SW 1271 (cell line): ENCODE measurements around the gene ING1.
"Not testable (repeated sequence)": the region's sequence is repeated elsewhere in the genome, so short reads cannot be mapped to it uniquely, and the experiment has no call there.

Experiments used
- DNase-seq, 2 experiments: peaks; one replicate each; lab custom pipeline; 2025; lab: John Stamatoyannopoulos, UW

Gene ING1

DNA sequence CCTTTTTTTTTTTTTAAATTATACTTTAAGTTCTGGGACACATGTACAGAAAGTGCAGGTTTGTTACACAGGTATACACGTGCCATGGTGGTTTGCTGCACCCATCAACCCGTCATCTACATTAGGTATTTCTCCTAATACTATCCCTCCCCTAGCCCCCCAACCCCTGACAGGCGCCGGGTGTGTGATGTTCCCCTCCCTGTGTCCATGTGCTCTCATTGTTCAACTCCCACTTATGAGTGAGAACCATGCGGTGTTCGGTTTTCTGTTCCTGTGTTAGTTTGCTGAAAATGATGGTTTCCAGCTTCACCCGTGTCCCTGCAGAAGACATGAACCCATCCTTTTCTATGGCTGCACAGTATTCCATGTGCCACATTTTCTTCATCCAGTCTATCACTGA lies 17.7 kb upstream of the ING1 start:
- DNase-seq = not testable (repeated sequence)

DNA sequence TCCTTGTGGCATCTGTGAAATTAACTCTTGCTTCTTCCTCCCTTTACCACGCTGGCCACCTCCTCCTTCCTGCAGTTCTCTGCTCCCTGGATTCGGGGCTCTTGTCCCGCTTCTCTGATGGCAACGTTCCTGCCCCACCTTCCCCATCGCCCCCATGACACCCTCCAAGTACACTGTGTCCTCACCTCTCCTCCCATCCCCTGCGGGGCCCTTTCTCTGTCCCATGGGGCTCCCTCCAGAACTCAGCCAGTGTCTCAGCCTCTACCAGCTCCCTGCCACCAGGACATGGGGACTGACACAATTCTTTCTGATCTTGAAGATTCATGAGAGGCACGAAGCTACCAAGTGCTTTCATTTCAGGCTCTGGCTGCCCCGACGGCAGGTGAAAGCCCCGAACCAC lies 16.7 kb upstream of the ING1 start:
- DNase-seq = no peak

DNA sequence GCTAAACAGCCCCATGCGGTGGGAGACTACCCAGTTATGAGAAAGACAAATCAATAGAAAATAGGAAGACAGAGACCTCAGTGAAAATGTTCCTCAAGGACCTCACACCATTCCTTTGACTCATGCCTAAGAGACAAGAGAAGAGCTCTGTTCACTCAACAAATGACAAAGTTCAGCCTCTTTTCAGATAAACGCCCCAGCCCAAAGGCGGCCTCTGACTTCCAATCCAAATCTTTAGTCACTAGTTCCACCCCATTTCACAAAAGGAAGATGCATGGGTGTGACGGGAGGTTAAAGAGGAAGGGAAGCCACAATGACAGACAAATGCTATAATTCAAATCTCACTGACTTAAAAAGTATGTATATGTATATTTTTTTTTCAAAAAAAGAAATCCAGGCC lies 15.7 kb upstream of the ING1 start:
- no peak for DNase-seq

DNA sequence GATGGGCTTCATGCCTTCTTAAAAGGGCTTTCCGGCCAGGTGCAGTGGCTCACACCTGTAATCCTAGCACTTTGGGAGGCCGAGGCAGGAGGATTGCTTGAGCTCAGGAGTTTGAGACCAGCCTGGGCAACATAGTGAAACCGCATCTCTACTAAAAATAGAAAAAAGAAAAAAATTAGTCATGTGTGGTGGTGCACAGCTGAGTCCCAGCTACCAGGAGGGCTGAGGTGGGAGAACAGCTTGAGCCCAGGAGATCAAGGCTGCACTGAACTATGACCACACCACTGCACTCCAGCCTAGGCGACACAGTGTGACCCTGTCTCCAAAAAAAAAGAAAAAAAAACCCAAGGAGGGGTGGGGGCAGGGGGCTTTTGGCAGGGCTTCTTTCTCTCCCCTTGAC lies 14.8 kb upstream of the ING1 start:
- no peak for DNase-seq

DNA sequence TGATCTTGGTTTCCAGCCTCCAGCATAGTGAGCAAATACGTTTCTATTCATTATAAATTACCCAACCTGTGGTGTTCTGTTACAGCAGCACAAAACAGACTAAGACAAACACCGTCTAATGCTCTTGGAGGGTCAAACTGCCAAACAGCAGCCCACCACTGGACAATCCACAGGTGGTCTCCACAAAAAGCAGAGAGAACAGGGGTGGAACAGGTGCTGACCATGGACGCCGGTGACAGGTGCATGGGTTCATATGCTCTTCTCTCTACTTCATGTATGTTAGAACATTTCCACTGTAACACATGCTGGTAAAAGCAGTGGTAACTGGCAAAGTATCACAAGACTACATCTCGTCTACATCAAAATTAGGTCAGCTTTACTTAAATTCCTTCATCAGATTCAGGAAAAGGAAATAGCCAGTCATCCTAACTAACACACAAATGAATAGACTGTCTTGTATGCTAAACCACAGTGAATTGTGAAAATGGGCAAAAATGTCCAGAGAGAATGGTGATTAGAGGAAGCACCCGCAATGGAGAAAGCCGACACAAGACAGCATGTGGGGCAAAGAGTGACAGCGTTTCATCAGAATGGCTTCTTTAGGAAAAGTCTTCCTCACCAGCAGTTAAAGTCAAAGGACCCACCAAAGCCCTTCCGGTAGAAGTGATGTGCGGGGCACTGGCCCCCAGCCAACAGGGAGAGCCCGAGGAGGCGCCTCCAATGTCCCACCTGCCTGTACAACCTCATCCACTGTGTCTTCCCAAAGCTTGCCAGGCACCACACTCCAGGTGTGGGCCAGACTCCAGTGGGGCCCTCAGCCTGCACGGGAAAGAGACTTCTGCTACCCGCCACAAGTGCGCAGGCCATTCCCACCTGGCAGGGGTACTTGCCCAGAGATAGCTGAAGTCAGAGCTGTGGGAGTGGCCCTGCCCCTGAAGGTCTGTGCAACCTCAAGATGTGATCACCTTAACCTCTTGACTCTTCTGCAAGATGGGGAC lies 14.1 kb upstream of the ING1 start:
- no peak for DNase-seq

DNA sequence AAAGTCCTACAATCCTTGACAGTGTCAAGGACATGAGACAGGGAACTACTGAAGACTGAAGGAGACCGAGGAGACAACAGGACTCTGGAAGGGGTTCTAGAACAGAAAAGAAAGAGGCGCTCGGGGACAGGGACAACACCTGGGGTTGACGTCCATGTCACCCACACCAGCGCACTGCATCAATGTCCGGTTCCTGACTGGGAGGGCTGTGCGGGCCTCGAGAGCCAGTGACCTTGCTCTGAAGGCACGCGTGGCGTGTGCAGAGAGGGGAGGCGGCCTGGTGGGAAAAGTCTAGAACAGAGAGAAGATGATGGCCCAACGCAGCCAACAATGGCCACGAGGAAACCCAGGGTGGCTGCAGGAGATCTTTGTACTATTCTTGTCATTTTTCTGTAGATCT lies 13.3 kb upstream of the ING1 start:
- DNase-seq = no peak

DNA sequence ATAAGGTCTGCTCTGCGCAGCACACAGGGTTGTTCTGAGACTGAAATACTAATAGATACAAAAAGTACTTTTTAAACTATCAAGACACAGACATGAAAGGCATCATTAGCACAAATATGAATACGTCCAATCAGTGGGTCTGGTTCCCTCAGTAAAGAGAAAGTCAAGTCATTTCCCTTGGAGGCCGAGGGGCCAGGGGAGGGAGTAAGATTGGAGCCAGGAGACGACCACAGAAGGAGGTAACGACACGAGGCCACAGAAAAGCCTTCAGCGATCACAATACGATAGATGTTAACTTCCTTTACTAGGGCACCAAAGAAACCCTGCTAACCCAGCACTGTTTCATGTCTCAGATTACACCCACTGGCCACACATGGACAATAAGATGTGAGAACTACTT lies 12.9 kb upstream of the ING1 start:
- no peak for DNase-seq

DNA sequence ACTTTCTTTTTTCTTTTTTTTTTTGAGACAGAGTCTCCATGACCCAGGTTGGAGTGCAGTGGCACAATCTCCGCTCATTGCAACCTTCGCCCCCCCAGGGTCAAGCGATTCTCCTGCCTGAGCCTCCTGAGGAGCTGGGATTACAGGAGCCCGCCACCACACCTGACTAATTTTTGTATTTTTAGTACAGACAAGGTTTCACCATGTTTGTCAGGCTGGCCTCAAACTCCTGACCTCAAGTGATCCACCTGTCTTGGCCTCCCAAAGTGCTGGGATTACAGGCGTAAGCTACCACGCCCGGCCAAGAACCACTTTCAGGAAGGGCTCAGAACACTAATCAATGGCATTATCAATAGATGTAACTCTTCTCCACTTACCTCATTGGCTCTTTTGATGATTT lies 12.4 kb upstream of the ING1 start:
- not testable (repeated sequence) for DNase-seq

DNA sequence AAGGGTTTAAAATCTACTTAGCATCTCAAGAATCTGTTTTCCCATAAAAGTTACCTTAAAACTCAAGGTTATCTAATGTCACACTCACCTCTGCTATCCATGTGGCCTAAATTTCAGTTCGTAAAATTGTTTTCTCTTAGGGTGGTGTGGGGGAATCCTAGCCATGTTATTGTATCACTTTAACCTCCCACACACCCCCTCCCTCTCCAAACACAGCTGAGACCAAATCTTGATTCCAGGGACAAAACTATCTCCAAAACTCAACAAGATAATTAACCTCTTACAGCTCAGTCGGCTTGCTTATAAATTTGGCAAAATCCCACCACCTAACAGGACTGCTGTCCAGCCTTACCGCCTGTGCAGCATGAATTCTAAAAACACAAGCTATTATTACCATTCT lies 11.4 kb upstream of the ING1 start:
- DNase-seq = no peak

DNA sequence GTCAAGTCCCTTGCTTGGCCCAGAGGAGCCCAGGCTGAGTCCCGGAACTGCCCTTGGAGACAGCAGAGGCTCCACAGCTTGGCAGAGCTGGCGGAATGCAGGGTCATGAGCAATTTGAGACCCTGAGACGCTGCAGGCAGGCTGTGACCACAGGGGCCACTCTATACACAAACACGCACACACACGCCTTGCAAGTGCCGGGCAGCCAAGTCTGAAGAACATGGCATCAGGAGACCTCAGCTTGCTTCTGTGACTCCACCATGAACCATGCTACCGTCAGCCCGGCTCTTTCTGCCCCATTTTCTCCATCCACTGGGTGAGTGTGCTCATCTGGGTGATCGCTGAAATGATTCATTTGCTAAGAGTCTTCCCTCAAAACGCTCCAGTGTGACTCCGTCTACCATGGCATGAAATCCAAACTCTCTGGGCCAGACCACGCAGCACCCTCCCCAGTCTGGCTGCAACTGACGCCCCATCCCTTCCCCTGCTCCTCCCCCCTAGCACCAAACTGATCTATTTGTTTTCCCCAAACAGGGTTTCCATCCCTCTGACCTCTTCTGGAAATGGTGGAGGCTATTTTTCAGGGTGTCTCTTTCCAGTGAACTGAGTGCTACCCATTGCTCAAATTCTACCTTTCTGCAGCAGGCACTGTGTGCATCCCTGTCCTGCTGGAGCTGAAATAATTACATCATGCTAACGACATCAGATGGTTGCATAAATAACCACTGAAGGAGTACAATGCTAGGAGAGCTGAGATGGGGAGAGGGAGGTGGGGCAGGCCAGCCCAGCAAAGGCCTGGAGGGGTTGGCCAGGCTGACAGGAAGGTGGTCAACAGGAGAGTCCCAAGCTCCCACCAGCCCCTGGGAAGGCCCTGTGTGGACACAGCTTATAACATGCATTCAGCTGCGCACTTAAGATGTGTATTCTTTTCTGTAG lies 10.6 kb upstream of the ING1 start:
- DNase-seq = no peak

DNA sequence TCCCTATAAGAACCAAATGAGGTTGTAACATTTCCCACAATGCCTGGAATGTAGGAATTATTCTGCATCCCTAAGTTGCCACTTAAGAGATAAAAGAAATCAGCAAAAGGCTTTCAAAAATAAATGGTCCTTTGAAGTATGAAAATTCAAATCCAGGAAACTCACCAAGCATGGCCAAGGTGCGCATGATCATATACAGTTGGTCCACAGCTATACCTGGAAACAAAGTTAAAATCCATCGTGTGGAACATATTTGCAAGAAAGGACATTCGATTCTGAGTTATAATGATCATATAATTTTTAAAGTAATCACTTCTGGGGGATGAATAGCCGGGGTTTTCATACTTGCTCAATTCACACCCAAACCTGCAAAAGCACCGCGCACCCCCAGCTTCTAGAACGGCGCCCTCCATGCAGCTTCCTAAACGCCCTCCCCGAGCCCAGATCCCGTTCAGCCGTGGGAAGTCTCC lies 8.1 kb upstream of the ING1 start:
- DNase-seq = no peak

DNA sequence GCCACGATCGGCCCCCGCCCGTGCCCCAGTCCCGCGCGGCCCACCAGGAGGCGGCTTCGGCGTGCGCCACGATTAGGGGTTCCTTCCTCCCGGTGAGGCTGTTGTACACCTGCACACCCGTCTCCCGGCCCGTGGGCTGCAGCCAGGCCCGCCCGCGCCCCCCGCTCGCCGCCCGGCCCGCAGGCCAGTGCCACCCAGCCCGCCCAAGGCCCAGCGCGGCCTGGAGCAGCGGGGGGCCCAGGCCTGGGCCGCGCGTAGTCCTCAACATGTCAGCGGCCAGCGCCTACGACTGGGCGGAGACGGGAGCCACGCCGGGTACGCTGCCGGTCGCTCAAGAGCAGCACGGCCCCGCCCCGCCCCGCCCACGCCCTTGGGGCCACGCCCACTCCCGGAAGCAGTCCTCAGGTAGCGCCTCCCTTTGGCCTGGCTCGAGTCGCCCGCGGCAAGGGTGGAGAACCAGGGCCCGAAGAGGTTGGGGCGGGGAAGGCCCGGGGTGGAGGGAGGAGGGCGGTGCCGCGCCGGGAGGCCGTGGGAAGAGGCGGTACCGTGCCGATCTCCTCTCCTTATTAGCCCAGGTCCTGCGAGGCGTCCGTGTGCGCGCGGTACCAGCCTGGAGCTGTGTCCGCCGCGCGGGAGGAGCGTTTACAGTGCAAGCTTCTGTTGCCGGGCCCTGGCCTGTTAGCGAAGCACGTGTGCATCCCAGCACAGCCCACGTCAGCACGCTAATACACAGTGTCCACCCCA lies 7.5 kb upstream of the ING1 start, which contains the start of gene CARS2:
TSS of gene CARS2 (minus strand) at position 291 of the 744 bp plus-strand sequence. CDS start at position 268, 23 bp downstream.
- peak; percentile 40 to 69 for DNase-seq

DNA sequence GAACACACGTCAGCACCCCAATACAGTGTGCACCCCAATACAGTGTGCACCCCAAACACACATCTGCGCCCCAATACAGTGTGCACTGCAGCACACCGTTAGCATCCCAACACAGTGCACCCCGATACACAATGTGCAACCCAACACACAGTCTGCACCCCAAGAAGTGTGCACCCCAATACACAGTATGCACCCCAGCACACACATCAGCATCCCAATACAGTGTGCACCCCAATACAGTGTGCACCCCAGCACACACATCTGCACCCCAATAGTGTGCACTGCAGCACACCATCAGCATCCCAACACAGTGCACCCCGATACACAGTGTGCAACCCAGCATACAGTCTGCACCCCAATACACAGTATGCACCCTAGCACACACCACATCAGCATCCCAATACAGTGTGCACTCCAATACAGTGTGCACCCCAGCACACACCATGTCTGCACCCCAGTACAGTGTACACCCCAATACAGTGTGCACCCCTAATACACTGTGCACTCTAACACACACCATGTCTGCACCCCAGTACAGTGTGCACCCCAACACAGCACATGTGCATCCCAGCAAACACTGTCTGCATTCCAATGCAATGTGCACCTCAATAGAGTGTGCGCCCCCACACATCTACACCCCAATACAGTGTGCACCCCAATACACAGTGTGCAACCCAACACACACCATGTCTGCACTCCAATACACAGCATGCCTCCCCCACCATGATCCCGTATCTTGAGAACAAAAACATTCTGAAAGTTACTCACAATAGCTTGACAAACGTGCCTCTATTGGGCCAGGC lies 6.7 kb upstream of the ING1 start:
- no peak for DNase-seq

DNA sequence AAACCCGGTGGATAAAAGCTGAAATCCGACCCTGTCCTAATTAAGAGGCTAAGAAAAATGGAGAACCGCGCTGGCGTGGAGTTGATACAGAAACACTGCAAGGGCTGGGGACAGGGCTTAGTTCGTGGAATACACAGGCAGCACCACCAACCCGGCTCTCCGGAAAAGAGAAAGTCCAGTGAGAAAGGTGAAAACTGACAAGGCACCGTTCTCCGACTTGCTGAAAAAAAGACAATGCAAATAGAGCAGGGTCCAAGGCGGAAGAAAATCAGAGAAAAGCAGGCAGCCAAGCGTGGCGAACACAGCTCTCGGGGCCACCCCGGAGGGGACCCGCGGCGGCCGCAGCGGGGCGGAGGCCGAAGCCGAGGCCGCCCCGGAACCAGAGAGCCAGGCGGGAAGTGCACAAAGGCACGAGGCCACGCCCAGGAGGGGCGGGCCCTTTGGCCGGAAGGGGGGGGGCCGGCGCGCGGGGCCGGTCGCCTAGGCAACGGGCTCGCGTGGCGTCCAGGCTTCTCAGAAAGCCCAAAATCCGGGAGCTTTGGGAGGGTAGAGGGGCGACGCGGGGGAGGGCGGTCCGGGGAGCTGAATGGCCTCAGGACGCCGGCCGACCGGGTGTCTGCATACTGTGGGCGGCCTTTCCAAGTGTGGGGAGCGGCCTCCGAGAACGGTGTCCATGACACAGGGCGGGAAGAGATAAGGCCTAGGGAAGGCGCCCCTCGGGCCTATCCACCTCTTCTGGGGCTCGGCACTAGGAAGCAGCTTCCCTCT lies 1.2 kb upstream of the ING1 start:
- peak in 1 of 2 experiments; percentile 29 for DNase-seq

DNA sequence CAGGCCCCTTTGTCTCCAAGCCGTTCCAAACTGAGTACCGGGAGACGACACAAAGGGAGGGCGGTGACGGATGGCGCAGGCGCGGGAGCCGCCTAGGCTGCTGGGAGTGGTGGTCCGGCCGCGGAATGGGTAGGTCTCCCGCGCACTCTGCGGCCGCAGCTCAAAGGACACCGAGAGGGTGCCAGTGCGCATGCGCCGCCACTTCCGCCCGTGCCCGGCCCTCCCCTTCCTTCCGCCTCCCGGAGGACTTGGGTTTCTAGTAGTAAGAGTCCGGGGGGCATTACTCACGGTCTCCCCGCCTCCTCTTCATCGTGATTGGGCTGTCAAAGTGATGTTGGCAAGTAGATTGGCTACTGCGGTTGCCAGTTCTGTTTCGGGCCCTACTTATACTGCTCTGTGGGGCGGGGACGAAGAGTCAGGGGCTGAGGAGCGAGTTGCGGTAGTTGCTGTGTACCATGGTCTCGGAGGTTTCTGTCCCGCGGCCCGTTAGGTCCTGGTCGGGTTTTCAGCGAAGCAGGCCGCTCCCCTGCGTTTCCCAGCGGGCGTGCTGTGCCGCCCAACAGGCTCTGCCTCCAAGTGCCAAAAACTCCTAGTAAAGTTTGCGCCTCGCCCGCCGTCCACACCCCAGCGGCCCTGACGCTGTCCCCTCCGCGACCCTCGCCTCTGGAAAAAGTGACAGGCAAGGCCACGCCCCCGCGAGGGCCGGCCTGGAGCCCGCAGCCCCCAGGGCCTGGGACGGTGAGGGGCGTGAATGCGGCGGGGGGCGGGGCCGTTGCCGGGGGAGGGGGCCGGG lies 455 bp upstream of the ING1 start:
- peak; percentile 66 to 83 for DNase-seq

DNA sequence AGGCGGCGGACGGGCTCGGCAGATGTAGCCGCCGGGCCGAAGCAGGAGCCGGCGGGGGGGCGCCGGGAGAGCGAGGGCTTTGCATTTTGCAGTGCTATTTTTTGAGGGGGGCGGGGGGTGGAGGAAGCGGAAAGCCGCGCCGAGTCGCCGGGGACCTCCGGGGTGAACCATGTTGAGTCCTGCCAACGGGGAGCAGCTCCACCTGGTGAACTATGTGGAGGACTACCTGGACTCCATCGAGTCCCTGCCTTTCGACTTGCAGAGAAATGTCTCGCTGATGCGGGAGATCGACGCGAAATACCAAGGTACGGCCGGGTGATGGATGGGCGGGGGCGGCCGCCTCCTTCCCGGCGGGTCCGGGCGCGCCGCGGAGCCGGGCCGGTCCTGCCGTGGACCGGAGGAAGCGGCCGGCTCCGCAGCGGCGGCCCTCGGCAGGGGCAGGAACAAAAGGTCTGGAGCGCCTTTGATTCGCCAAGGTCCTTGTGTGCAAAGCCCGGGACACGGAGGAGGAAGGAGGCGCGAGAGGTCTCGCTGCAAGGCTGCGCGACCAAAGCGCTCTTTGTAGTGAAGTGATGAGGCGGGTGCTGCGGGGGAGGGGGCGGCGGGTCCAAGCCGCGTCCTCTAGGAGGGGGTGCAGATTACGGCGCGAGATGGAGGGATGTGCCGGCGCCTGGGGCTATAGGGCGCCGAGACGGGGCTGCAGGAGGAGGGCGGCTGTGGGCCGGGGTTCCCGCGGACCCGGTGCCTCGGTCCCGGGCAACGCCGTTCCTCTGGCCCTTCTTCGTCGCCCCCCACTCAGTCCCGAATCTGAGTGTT lies 689 bp downstream of the ING1 start:
- DNase-seq = no peak

DNA sequence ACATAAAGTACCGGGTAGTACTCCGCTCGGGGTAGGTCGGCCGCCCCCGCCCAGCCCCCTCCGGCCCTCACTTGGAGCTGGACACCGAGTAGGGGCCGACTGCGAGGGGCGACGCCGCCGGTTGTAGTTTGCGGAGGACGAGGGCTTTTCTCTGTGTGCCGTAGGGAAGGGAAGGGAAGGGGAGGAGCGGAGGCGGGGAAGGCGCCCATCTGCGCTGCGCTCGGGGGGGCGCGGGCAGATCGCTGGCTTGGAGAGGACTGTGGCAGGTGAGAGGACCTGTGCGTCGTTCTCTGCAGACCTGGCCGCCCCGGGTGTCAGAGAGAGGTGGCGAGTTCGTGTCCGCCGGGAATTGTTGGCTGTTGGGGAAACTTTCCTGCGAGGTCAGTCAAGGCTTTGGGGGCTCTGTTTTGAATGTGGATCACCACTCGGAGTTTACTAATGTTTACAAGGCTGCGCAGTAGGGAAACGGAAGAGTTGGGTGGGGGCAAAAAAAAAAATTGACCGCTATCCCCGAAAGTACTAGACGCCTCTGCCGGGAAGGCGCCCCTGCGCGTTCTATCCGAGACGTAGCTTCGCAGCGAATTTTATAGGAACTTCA lies 1.4 kb downstream of the ING1 start:
- no peak for DNase-seq
